IPS DF 4.7 (cell line): Measurements from ENCODE around the gene ARR3.
"Not testable (repeated sequence)": the region's sequence is repeated elsewhere in the genome, so short reads cannot be mapped to it uniquely, and the experiment has no call there.

Experiments
- DNase-seq: peaks from one replicate; pipeline ENCODE4 v3.0.0-alpha.2; 2013; ENCODE audit warnings: low spot score; ENCODE audit errors: extremely low read depth

ARR3 gene

DNA sequence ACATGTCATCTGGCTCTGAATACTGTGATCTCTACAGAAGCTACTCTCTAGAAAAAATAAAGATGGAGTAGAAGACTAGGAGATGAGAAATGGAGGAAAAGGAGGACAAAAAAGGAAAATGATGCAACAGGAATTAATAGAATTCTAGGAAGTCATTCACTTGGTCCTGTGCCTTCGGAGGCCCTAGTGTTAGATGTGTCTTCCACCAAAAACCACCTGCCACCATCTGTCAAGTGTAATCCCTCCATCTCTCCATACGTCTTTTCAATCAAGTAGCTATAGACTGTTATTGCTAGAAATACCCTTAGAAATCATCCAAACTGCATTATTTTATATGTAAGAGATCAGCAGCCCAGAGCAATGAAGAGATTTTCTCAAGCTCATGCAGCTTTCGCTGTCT lies 10.9 kb downstream of the ARR3 start:
- no peak for DNase-seq

GRCh38 chrX:70280573-70280972 lies 12.4 kb downstream of the ARR3 start:
- no peak for DNase-seq

- no peak for DNase-seq
Measured at GRCh38 chrX:70281951-70282350, 13.8 kb downstream of the ARR3 start, which contains the start of gene RAB41. Gene RAB41 (plus strand): TSS chrX:70282172. CDS start chrX:70282218, 46 bp downstream.

DNA sequence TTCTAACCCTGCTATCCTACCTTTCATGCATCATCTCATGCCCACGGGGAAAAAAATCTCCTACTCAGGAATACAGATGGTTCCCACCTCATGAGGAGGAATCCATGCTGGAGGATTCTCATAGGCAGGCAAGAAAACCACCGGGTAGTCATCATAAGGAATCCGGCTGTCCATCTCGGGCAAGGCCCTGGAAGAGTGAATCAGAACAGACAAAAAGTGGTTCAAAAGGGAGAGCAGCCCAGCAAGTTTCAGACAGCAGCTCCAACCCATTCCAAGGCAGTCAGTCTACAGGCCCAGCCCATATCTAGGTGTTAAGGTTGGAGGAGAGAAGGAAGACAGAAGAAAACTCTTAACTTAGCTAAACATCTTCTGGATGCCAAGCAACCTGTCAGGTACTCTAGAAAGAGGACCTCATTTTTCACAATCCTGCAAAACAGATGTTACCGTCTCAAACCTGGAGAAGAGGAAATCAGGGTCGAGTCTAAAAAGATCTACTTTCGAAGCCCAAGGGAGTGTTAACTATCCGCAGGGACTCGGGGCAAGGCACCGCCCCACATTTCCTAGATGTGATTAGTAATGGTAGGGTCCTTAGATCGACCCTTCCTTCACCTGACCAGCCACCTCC lies 21.1 kb downstream of the ARR3 start:
- no peak for DNase-seq

GRCh38 chrX:70289793-70290770 lies 21.9 kb downstream of the ARR3 start, which contains the start of the genes KIF4A and PDZD11:
Gene KIF4A (plus strand): TSS chrX:70290104. CDS start chrX:70290459, 355 bp downstream.
Gene PDZD11 (minus strand): TSS chrX:70289927. CDS start chrX:70289341, 586 bp downstream.
- DNase-seq = peak; percentile 25

DNA sequence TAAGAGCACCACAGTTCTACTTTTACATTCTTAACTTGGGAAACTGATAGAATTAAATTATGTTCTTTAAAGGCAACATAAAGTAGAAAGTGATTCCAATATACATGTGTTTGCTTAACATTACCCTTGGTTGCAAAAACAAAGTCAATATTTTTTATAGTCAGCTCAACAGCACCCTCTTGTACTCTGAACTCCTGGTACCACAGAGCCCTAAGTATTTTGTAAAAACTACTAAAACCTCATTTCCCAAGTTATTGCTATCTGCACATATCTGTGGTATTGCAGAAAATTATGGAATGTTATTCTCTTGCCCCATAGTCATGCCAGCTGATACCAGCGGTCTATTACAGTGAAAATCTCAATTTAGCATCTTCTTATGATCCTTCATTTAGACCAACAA lies 24.7 kb downstream of the ARR3 start:
- DNase-seq = no peak

GRCh38 chrX:70293621-70294020 lies 25.5 kb downstream of the ARR3 start:
- no peak for DNase-seq

GRCh38 chrX:70301716-70302115 lies 33.6 kb downstream of the ARR3 start:
- DNase-seq = no peak

DNA sequence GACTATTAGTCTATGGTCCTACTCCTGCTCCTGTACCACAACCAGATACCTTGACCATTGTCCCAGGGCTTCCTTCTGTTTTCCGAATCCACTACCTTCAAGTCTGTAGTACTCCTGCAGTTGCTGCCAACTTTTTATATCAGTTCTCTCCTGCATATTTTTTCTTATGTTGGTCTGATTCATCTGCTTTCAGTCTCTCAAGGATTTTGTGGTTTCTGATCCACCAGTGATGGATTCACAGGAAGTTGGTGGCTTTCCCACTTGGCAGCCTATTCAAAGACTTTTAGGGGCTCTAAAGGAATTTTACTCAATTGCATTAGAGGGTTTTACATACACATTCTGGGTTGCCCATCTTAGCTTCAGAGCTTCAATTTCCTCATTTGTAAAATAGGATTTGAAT lies 45.4 kb downstream of the ARR3 start:
- no peak for DNase-seq

DNA sequence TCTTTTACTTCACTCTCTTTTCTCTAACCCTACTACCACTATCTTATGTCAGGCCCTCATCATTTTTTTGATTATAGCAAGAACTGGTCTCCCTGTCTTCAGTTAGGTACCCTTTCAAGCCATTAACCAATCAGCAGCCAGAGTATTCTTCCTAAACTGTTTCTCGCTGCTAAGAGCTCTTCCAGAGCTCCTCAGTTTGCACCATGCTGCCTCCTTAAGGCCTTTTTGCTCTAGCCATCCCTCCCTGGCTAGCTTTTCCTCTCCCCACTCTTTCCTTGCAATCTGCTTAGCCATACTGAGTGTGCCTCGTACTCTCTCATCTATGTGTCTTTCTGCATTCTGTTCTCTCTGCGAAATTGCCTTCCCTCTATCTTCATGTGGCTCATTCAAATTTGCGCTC lies 54.6 kb downstream of the ARR3 start:
- no peak for DNase-seq

DNA sequence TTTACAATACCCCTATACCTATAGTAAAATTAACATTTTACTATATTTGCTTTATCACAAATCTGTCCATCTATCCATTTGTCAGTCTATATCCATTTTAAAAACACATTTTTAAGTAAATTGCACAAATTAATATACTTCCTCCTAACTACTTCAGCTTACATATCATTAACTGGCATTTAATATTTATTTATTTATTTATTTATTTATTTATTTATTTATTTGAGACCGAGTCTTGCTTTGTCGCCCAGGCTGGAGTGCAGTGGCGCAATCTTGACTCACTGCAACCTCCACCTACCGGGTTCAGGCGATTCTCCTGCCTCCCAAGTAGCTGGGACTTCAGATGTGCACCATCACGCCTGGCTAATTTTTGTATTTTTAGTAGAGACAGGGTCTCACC lies 55.5 kb downstream of the ARR3 start:
- not testable (repeated sequence) for DNase-seq

DNA sequence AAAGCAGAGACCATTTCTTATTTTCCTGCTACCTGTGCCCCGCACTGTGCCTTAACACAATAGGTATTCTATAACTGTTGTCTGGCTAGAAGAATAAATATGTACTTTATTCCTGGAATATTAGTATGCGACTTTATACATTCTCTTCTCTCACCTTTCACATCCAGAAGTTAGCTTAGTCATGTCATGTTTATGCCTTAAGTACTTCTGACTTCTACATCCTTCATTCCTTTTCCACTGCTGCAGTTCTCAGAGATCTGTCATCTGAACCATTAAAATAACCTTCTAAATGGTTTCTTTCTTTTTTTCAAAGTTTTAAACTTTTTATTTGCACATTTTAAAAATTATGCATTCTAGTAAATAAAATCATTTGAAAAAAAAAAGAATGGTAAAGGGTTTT lies 56.2 kb downstream of the ARR3 start:
- DNase-seq = no peak

GRCh38 chrX:70331161-70331560 lies 63.0 kb downstream of the ARR3 start:
- DNase-seq = no peak
